Activated CD8-positive, alpha-beta memory T cell treated with anti-CD3 and anti-CD28 coated beads for 4 hours (primary cell): ENCODE data around the gene DAP.
"Not testable (repeated sequence)": the region's sequence is repeated elsewhere in the genome, so short reads cannot be mapped to it uniquely, and the experiment has no call there.

Experiments used
- DNase-seq, 2 donors: peaks; one replicate each; pipeline ENCODE4 v3.0.0-alpha.2; 2020; ENCODE audit warnings: low read depth in 2 of 2

The DAP gene

DNA sequence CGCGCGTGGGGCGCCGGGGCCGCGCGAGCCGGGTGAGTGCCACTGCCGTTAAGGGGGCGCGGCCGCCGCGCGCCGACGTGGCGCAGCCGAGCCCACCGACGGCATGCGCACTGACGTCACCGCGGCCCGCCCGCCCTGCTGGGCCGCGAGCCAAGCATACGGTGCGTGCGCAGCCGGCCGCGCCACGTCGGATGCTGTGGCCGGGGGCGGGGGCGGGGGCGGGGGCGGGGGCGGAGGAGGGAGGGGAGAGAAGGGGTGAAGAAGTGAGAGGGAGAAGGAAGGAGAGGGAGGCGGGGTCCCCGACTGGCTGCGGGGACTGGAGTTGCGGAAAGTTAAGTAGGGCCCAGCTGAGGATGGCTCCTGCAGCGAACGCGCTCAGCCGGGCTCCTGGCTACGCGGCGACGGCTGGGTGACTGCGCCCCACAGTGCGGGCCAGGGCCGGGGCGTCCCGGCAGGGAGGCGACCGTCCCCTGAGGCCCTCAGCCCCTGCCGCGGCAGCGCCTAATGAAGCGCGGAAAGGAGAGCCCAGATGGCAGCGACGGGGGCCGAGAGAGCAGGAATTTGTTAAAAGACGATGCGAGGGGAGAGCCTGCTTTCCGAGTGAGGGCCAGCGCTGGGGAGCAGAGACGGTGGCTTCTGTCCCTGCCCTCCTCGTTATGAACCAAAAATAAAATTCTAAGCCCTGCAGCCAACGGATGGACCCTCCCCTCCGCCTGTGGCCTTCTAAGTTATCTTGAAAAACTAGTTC is at the start of gene DAP:
Gene DAP (minus strand): TSS at position 50 of the 748 bp plus-strand sequence. CDS start 166 bp downstream, outside the sequence.
- DNase-seq: peak; percentile 72 to 78

DNA sequence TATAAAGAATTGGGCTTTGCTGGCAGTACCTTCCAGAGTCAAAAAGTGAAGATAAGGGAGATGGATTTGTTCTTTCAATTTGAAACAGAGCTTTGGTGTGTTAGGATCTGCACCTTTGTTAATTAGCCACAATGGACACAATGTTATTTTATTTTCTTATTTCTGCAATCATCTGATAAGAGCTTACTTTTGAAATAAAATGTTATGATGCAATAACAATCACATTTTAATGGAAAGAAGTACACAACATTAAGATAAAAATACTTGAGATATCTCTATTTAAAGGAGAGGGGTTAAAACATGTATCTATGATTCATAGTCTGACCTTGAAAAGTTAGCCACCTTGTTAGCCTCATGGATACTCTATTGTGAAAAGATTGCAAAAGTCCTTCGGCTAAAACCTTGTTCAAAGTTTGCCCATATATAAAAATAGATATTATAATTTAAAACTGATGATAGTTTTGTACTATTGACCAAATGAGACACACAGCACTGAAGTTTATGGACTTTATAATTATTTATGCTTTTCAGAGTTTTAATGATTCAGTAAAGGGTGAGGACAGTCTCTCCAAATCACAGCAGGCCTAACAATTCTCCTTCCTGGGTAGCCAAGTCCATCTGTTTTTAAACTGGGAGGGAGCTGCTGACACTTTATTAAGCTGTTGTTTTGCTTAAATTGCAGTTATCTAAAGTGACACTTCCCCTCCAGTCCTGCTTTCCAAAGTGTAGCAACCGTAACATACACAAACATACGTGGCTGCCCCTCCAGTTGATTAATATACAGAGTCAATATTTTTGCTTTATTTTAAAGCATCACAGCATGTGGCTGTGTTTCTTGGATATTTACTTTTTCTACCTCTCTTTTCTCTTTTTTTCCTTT is 47.6 kb upstream of the DAP start:
- DNase-seq: no peak

GRCh38 chr5:10801931-10802666 is 41.1 kb upstream of the DAP start:
- no peak for DNase-seq

GRCh38 chr5:10800852-10801251 is 39.8 kb upstream of the DAP start:
- no peak for DNase-seq

- no peak for DNase-seq
Observed at GRCh38 chr5:10797261-10797660, 36.2 kb upstream of the DAP start.

DNA sequence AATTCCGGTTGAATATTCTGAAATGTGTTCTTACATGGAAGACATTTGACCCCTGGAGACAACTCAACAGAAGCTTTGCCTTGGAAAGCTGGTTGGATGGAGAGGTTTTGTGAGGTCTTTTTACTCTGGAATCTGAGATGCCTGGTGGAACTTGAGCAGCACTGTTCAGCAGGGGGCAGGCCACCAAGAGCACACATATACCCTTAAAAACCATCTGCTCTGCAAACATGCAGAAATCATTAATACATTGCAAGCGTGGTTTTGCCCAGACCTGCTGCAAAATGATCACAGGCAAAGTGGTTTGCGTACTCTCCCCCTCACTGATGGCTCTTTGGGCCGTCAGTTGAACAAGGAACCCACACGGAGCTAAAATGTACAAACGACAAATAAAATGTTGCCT is 32.8 kb upstream of the DAP start:
- no peak for DNase-seq

DNA sequence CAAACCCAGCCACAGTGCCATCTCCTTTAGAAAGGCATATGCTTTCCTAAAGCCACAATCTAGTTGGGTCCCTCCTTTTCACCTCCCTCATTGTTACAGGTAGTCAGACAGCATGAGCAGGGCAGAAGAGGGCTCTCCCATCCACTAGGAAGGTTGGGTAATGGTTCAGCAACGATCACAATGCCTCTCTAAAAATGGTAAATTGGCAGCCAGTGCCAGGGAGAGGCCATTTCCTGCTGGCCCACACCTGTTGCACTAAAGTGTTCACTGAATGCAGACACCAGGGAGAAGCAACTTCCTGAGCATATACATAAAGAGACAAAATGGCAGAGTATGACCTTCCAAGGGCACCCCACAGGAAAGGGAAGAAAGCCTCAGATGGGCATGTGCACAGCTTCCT is 31.3 kb upstream of the DAP start:
- DNase-seq: no peak

- no peak for DNase-seq
Observed at GRCh38 chr5:10789726-10790125, 28.7 kb upstream of the DAP start.

GRCh38 chr5:10789021-10789420 is 28.0 kb upstream of the DAP start:
- DNase-seq: no peak

GRCh38 chr5:10788358-10788757 is 27.3 kb upstream of the DAP start:
- no peak for DNase-seq

- no peak for DNase-seq
Observed at GRCh38 chr5:10786835-10787234, 25.8 kb upstream of the DAP start.

- not testable (repeated sequence) for DNase-seq
Observed at GRCh38 chr5:10780208-10780607, 19.2 kb upstream of the DAP start.

GRCh38 chr5:10779592-10779991 is 18.6 kb upstream of the DAP start:
- DNase-seq: no peak

DNA sequence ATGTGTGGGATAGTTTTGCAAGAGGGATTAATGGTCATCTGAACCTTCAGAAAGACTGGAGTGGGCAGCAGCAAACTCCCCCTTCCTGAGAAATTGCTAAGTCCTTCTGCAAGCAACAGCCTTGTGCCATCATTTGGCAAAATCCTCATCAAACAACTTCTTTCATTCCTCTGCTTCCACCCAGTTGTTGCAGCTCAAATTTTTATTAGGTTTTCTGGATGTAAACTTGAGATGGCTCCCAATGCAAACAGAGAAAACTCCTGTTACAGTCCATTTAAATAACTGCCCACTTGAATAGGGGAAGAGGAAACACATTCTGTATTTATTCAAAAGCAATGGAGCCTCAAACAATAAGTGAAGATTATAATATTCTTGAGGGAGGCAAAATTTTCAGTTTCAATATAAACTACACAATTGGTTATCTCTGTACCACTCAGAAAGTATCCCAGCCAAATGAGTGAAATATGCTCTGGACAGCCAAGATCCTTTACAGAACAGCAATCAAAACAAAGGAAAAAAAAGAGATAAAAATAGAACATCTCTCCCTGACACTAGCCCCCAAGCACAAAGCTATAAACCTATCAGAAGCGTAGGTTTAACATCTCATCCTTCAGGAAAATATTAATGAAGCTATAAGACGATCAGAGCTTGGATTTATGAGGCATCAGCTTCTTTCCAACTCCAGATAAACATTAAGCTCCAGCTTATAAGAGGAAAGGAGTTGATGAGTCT is 17.3 kb upstream of the DAP start:
- DNase-seq: no peak

DNA sequence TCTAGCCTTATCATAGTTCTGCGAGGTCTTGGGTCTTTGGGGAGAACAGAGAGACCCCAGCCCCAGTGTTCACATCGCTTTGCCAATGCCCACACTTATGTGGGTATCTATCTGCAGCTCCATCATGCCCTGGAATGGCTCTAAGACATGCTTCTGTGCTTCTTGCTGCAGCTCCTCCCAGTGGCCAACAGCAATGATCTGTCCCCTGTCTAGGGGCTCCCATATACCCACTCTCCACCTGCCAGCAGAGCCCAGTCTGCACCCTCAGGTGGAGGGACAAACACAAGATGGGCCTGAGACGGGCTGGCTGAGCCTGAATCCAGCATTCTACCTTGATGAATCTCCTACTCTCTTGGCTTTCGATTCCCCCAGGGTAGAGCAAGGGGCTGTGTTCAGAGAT is 14.6 kb upstream of the DAP start:
- DNase-seq: no peak

- DNase-seq: no peak
Observed at GRCh38 chr5:10772901-10773585, 12.0 kb upstream of the DAP start.

GRCh38 chr5:10768328-10768899 is 7.4 kb upstream of the DAP start:
- no peak for DNase-seq

GRCh38 chr5:10762776-10763500 is 1.9 kb upstream of the DAP start:
- no peak for DNase-seq

GRCh38 chr5:10761933-10762775 is 1.1 kb upstream of the DAP start:
- no peak for DNase-seq
